Measurements from ENCODE around the gene ISG20.

DNA sequence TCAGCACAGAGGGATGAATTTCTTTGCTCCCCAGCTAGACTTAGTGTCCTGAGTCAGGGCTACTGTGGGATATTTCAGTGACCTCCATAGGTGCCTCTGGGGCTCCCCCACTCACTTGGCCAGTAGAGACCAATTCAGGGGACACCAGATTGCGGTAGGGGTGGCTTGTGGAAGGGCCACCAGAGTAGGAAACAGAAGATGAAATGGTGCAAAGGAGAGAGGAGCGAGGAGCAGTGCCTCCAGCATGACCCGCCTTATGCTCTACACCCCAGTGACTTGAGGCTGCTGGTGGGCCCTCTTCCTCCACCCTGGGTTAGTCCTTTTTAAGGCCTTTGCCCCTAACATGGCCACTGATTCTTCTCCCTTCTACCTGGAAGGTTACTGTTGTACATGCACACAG, 15.2 kb upstream of the ISG20 start:
- TF ChIP-seq, protein P1, sequence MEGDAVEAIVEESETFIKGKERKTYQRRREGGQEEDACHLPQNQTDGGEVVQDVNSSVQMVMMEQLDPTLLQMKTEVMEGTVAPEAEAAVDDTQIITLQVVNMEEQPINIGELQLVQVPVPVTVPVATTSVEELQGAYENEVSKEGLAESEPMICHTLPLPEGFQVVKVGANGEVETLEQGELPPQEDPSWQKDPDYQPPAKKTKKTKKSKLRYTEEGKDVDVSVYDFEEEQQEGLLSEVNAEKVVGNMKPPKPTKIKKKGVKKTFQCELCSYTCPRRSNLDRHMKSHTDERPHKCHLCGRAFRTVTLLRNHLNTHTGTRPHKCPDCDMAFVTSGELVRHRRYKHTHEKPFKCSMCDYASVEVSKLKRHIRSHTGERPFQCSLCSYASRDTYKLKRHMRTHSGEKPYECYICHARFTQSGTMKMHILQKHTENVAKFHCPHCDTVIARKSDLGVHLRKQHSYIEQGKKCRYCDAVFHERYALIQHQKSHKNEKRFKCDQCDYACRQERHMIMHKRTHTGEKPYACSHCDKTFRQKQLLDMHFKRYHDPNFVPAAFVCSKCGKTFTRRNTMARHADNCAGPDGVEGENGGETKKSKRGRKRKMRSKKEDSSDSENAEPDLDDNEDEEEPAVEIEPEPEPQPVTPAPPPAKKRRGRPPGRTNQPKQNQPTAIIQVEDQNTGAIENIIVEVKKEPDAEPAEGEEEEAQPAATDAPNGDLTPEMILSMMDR (IDR thresholded peaks at IDR 0.05), result no peak
- no peak for TF ChIP-seq POLR2A (IDR thresholded peaks at IDR 0.05)
